HepG2 (cell line): ENCODE results near the gene CD34. TPM values are rescaled to one million over a fixed set of nuclear protein-coding genes. Genes with fewer than 3 reads are reported as not detected.

Source experiments
- ATAC-seq: fragments of 200-7000 bp; cut with Tn5 transposase; 3 replicates; pipeline ENCODE4 v1.9.1; 2020; ENCODE audit warnings: mild to moderate bottlenecking, moderate library complexity
- BruUV-seq: library from RNA; stranded (reverse); fragments of 400-500 nt; replicated peaks from 2 replicates; lab custom pipeline; 2021; lab: Mats Ljungman, UMichigan
- CTCF ChIA-PET: fragments of 300-600 bp; formaldehyde crosslinking; extraction: SDS; loops from one replicate; lab custom pipeline; 2021; ENCODE audit warnings: low total read pairs, inconsistent platforms, low intra/inter-chr PET ratio; lab: Yijun Ruan, JAX
- POLR2A ChIA-PET: fragments of 350-600 bp; sonication (Branson Sonifier 250); formaldehyde crosslinking; loops from one replicate; lab custom pipeline; 2020; ENCODE audit warnings: antibody characterized with exemption, inconsistent platforms; lab: Yijun Ruan, JAX
- DNase-seq: peaks from one replicate; pipeline ENCODE4 v3.0.0-alpha.2; 2015; ENCODE audit warnings: low spot score
- FAIRE-seq: peaks from 3 replicates; lab custom pipeline; 2011; peaks lifted over from hg19 to GRCh38; lab: Jason Lieb, UNC
- H2AFZ ChIP-seq: one replicate; pipeline ENCODE4 v1.6.1; 2011; ENCODE audit warnings: low read length, inconsistent platforms
- H3K27ac ChIP-seq: fragments of 300-600 bp; 3 replicates; pipeline ENCODE4 v1.8.0; 2011; ENCODE audit warnings: mixed run types, mild to moderate bottlenecking, mixed read lengths, low read length, inconsistent platforms; ENCODE audit not compliant: insufficient read depth; ENCODE audit errors: extremely low read length
- H3K27me3 ChIP-seq, 2 experiments: fragments of 200-600 bp in 1 of 2; 2 replicates in 1 of 2; 3 replicates in 1 of 2; pipeline versions ENCODE4 v1.6.0 to v1.8.0; 2011; ENCODE audit warnings: low read length in 2 of 2, mild to moderate bottlenecking in 2 of 2, moderate library complexity in 2 of 2, inconsistent platforms in 1 of 2; ENCODE audit not compliant: insufficient read depth in 2 of 2, control insufficient read depth in 1 of 2
- H3K36me3 ChIP-seq, 2 experiments: fragments of 200-600 bp in 1 of 2; replicated peaks in 1 of 2; 2 replicates in 1 of 2; 3 replicates in 1 of 2; pipeline versions ENCODE4 v1.5.1 to v1.8.0; 2011; ENCODE audit warnings: low read length in 2 of 2, inconsistent platforms in 1 of 2; ENCODE audit not compliant: insufficient read depth in 2 of 2, control insufficient read depth in 1 of 2
- H3K4me1 ChIP-seq: 2 replicates; pipeline ENCODE4 v1.5.1; 2012; ENCODE audit warnings: low read length, inconsistent platforms; ENCODE audit not compliant: insufficient read depth
- H3K4me2 ChIP-seq: 2 replicates; pipeline ENCODE4 v1.6.0; 2011; ENCODE audit warnings: low read depth, low read length, inconsistent platforms
- H3K4me3 ChIP-seq, 3 experiments: fragments of 200-600 bp in 1 of 3; sonication (generic), shearing (Covaris generic) in 1 of 3; replicated peaks in 1 of 3; 2 replicates each; pipeline ENCODE4 v1.5.1; 2011 to 2016; ENCODE audit warnings: low read length in 3 of 3, inconsistent platforms in 2 of 3, low read depth in 2 of 3, mild to moderate bottlenecking in 2 of 3, control low read depth in 1 of 3, mixed read lengths in 1 of 3; ENCODE audit not compliant: insufficient read depth in 1 of 3
- H3K79me2 ChIP-seq: one replicate; pipeline ENCODE4 v1.6.1; 2011; ENCODE audit warnings: low read length, inconsistent platforms; ENCODE audit not compliant: insufficient read depth
- H3K9ac ChIP-seq: 2 replicates; pipeline ENCODE4 v1.6.0; 2011; ENCODE audit warnings: mild to moderate bottlenecking, low read depth, low read length, inconsistent platforms; ENCODE audit not compliant: insufficient read depth
- H3K9me3 ChIP-seq: 2 replicates; pipeline ENCODE4 v1.5.1; 2012; ENCODE audit warnings: mild to moderate bottlenecking, low read length
- H4K20me1 ChIP-seq: 2 replicates; pipeline ENCODE4 v1.6.0; 2011; ENCODE audit warnings: inconsistent platforms, mild to moderate bottlenecking, low read length, moderate library complexity; ENCODE audit not compliant: insufficient read depth
- ARNTL ChIP-seq: sonication (generic); formaldehyde crosslinking; IDR thresholded peaks from 2 replicates; pipeline ENCODE4 v1.4.0; 2020; ENCODE audit warnings: mild to moderate bottlenecking, missing genetic modification reagents
- CBX1 ChIP-seq: IDR thresholded peaks from one replicate; pipeline ENCODE4 v1.6.1; 2016; ENCODE audit warnings: antibody characterized with exemption, low read depth
- GTF2F1 ChIP-seq: fragments of 150-350 bp; IDR thresholded peaks from 2 replicates; pipeline ENCODE4 v1.6.1; 2014; ENCODE audit warnings: low read length
- NR2F2 ChIP-seq: IDR thresholded peaks from 2 replicates; pipeline ENCODE4 v1.6.1; 2012; ENCODE audit warnings: low read depth, inconsistent platforms, borderline replicate concordance
- ZBTB43 ChIP-seq: sonication (generic); formaldehyde crosslinking; conservative IDR thresholded peaks from 2 replicates; pipeline ENCODE4 v1.4.0; 2020; ENCODE audit warnings: missing genetic modification reagents
- ZFP91 ChIP-seq: sonication (generic); formaldehyde crosslinking; IDR thresholded peaks from 2 replicates; pipeline ENCODE4 v1.9.0; 2022; ENCODE audit warnings: missing genetic modification reagents, mild to moderate bottlenecking, borderline replicate concordance
- ZNF326 ChIP-seq: sonication (generic); formaldehyde crosslinking; IDR thresholded peaks from 2 replicates; pipeline ENCODE4 v1.4.0; 2020; ENCODE audit warnings: missing genetic modification reagents, borderline replicate concordance
- WGBS: methylation state at CpG from one replicate; pipeline ENCODE4 v1.1.6; 2017; ENCODE audit warnings: low lambda C conversion rate; 5-methylcytosine and 5-hydroxymethylcytosine counted together
- in situ Hi-C: cut with HindIII; loops from 2 replicates; pipeline ENCODE4 v1.10.0; 2017; ENCODE audit warnings: low pct_unique_long_range_greater_than_20kb; ENCODE audit not compliant: extremely low pct_ligation_motif_present
- intact Hi-C: fragments of 100-400 bp; cut with micrococcal nuclease; formaldehyde crosslinking; loops from one replicate; pipeline ENCODE4 v1.10.0; 2022; ENCODE audit not compliant: unreplicated experiment
- polyA plus RNA-seq, 8 experiments: library from polyadenylated mRNA; depleted of rRNA in 3 of 8; stranded (reverse) in 7 of 8; unstranded in 1 of 8; fragments of >200 nt; fragmentation: Illumina TruSeq in 4 of 8; extraction: Trizol in 4 of 8; gene quantifications; 2 replicates each; pipeline versions ENCODE4 v1.2.1 to v1.2.3, GENCODE V29; 2011 to 2016; ENCODE audit warnings: low read depth in 4 of 8, missing spikeins in 1 of 8, mixed read lengths in 1 of 8; ENCODE audit not compliant: insufficient read depth in 1 of 8
- total RNA-seq, 5 experiments: library from RNA; depleted of rRNA; stranded (reverse); fragments of >200 nt; fragmentation: Illumina TruSeq; extraction: Trizol; gene quantifications; 2 replicates each; pipeline ENCODE4 v1.2.3, GENCODE V29; 2016; ENCODE audit warnings: low read depth in 1 of 5

The CD34 gene
- total and polyA plus RNA-seq, 2 of the 13 experiments (the other 11 are each of a cell fraction or from before 2014, with no cell fraction given): not detected

- Histone ChIP-seq H3K9ac (no peak overlapping the region), H3K4me2 (no peak overlapping the region), H3K27me3 (peaks cover 1 to 63% of the 10 kb centered on the region in 2 experiments; a peak in 4 of 5 replicates), H3K4me1 (no peaks in the 10 kb centered on the region), H4K20me1 (no peaks in the 10 kb centered on the region), H3K9me3 (no peaks in the 10 kb centered on the region), H2AFZ (no peak overlapping the region), H3K36me3 (no peaks in the 10 kb centered on the region), H3K27ac (no peak overlapping the region), H3K4me3 (no peak overlapping the region), H3K79me2 (no peaks in the 10 kb centered on the region)
- in situ Hi-C loops: no loop called here
- ChIA-PET POLR2A (no interaction called here), CTCF (no interaction called here)
- TF ChIP-seq ZFP91 (CRISPR knock-in tag) (no peak), ZNF326 (CRISPR knock-in tag) (no peak), GTF2F1 (no peak), NR2F2 (no peak), CBX1 (no peak), ZBTB43 (CRISPR knock-in tag) (no peak), ARNTL (CRISPR knock-in tag) (no peak)
- DNase-seq (no peak), FAIRE-seq (no peak), ATAC-seq (no peak)
- intact Hi-C loops: no loop called here
- no TSS peak for BruUV-seq
- 29% methylated on average over 4 of the region's 4 CpGs for WGBS
These were observed 46.1 kb upstream of the CD34 start for GRCh38 chr1:207956986-207957385.
